Thoracic aorta (tissue), 2 donors: Measurements from ENCODE around the gene PXYLP1. TPM values are rescaled to one million over a fixed set of nuclear protein-coding genes. Genes with fewer than 3 reads are reported as not detected.
A peak's percentile ranks its signal among the peaks of the same experiment; 100 is the strongest.

ENCODE experiments used
- ATAC-seq: fragments of 150-250 bp; one replicate; pipeline ENCODE4 v1.8.0; 2017; ENCODE audit warnings: low read depth; ENCODE audit not compliant: insufficient number of reproducible peaks, low FRiP score
- DNase-seq: peaks from one replicate; pipeline ENCODE4 v3.0.0-alpha.2; 2020; ENCODE audit warnings: low spot score
- H3K27ac ChIP-seq, 2 donors: fragments of 200-600 bp; sonication (generic); 1 replicate in 1 of 2; 2 replicates in 1 of 2; pipeline ENCODE4 v1.5.1; 2016; ENCODE audit warnings: mild to moderate bottlenecking in 2 of 2, moderate library complexity in 2 of 2
- H3K27me3 ChIP-seq: fragments of 200-600 bp; sonication (generic); replicated peaks from 2 replicates; pipeline ENCODE4 v1.6.0; 2016; ENCODE audit warnings: mild to moderate bottlenecking; ENCODE audit not compliant: insufficient read depth
- H3K36me3 ChIP-seq: fragments of 200-600 bp; sonication (generic); one replicate; pipeline ENCODE4 v1.5.1; 2016
- H3K4me1 ChIP-seq, 2 donors: fragments of 200-600 bp; sonication (generic); 1 replicate in 1 of 2; 2 replicates in 1 of 2; pipeline versions ENCODE4 v1.5.1 to v1.6.0; 2016; ENCODE audit warnings: low read depth in 2 of 2, mild to moderate bottlenecking in 1 of 2; ENCODE audit not compliant: control insufficient read depth in 1 of 2
- H3K4me3 ChIP-seq: fragments of 200-600 bp; sonication (generic); 2 replicates; pipeline ENCODE4 v1.5.1; 2016; ENCODE audit warnings: mild to moderate bottlenecking
- H3K9me3 ChIP-seq: fragments of 200-600 bp; sonication (generic); 2 replicates; pipeline ENCODE4 v1.5.1; 2016
- CTCF ChIP-seq: fragments of 200-600 bp; sonication (generic); IDR thresholded peaks from one replicate; pipeline ENCODE4 v1.5.1; 2019; ENCODE audit warnings: antibody characterized with exemption
- total RNA-seq, 2 donors: library from RNA; depleted of rRNA; stranded (reverse); fragments of >200 nt; gene quantifications; one replicate each; pipeline versions ENCODE4 v1.1.0 to v1.2.3, GENCODE V29; 2016

Gene PXYLP1
- total RNA-seq, 2 donors from 2014 or later: 15.2 to 23.2 TPM

GRCh38 chr3:141260630-141260927 lies 29.0 kb downstream of the PXYLP1 start:
- DNase-seq (no peak), ATAC-seq (no peak)
- H3K4me3 ChIP-seq: no peak overlapping the region
- no peak overlapping the region for H3K27ac ChIP-seq
- no peaks in the 10 kb centered on the region for H3K27me3 ChIP-seq
- no peaks in the 10 kb centered on the region for H3K36me3 ChIP-seq
- H3K4me1 ChIP-seq: peaks cover 14 to 37% of the 10 kb centered on the region in 2 donors
- no peak for TF ChIP-seq CTCF
- no peaks in the 10 kb centered on the region for H3K9me3 ChIP-seq

- no peaks in the 10 kb centered on the region for H3K27me3 ChIP-seq
- peak overlapping the region; percentile 53 to 73 for H3K27ac ChIP-seq
- DNase-seq (no peak), ATAC-seq (peak; percentile 7)
- H3K36me3 ChIP-seq: no peaks in the 10 kb centered on the region
- H3K9me3 ChIP-seq: no peaks in the 10 kb centered on the region
- H3K4me3 ChIP-seq: no peak overlapping the region
- peaks cover 14 to 46% of the 10 kb centered on the region in 2 donors for H3K4me1 ChIP-seq
- TF ChIP-seq CTCF: no peak
Observed at GRCh38 chr3:141261472-141262307, 30.1 kb downstream of the PXYLP1 start.

DNA sequence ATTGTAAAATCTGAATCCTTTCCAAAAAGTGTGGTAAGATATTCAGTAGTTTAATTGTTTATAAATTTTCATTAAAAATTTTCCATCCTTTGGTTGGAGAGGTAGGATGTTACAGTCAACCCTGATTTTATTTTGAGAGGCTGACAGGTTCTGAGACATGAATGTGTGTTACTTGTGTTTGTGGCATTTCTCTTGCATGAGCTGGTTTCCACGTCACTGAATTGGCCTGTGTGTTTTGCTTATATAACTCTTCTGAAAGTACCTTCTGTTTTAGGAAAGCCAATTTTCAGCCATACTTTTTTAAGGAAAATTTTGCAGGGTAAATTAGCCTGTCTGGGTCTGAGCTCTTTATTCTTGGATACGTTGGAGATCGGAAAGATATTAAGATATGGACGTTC lies 30.7 kb downstream of the PXYLP1 start:
- H3K9me3 ChIP-seq: no peaks in the 10 kb centered on the region
- H3K36me3 ChIP-seq: no peaks in the 10 kb centered on the region
- peak; percentile 82 for ATAC-seq
- peak overlapping the region; percentile 20 for H3K4me3 ChIP-seq
- DNase-seq: no peak
- H3K27ac ChIP-seq: peak overlapping the region; percentile 53 to 73
- peaks cover 14 to 46% of the 10 kb centered on the region in 2 donors for H3K4me1 ChIP-seq
- no peaks in the 10 kb centered on the region for H3K27me3 ChIP-seq
- no peak for TF ChIP-seq CTCF

GRCh38 chr3:141266186-141266585 lies 34.6 kb downstream of the PXYLP1 start:
- Histone ChIP-seq H3K36me3 (no peaks in the 10 kb centered on the region), H3K27ac (no peak overlapping the region), H3K9me3 (no peaks in the 10 kb centered on the region), H3K4me1 (peaks cover 14 to 45% of the 10 kb centered on the region in 2 donors), H3K4me3 (no peak overlapping the region), H3K27me3 (no peaks in the 10 kb centered on the region)
- no peak for ATAC-seq
- no peak for TF ChIP-seq CTCF
- DNase-seq: no peak

- no peak overlapping the region for H3K27ac ChIP-seq
- no peak for ATAC-seq
Observed at GRCh38 chr3:141266797-141267555, 35.4 kb downstream of the PXYLP1 start.

More at GRCh38 chr3:141266797-141267555, 35.4 kb downstream of the PXYLP1 start:
- no peak for DNase-seq
- no peaks in the 10 kb centered on the region for H3K27me3 ChIP-seq
- H3K36me3 ChIP-seq: no peaks in the 10 kb centered on the region
- no peaks in the 10 kb centered on the region for H3K9me3 ChIP-seq
- no peak for TF ChIP-seq CTCF
- peaks cover 8 to 37% of the 10 kb centered on the region in 2 donors for H3K4me1 ChIP-seq
- peak overlapping the region; percentile 42 for H3K4me3 ChIP-seq
